Gastrocnemius medialis (tissue), 4 donors: ENCODE results near the gene RRM1. TPM values are rescaled to one million over a fixed set of nuclear protein-coding genes. Genes with fewer than 3 reads are reported as not detected.
"Not testable (repeated sequence)": the region's sequence is repeated elsewhere in the genome, so short reads cannot be mapped to it uniquely, and the experiment has no call there.

Source experiments
- ATAC-seq, 2 donors: fragments of 150-250 bp; one replicate each; pipeline ENCODE4 v1.9.1; 2016
- DNase-seq, 2 donors: peaks; one replicate each; pipeline ENCODE4 v3.0.0-alpha.2; 2019
- H3K27ac ChIP-seq, 4 donors: fragments of 200-600 bp; sonication (generic); 1 replicate in 1 of 4; 2 replicates in 3 of 4; pipeline ENCODE4 v1.5.1; 2016 to 2018; ENCODE audit warnings: mild to moderate bottlenecking in 2 of 4, moderate library complexity in 1 of 4
- H3K27me3 ChIP-seq, 3 donors: fragments of 200-600 bp; sonication (generic) in 2 of 3; 1 replicate in 1 of 3; 2 replicates in 2 of 3; pipeline versions ENCODE4 v1.5.1 to v1.6.0; 2016 to 2019; ENCODE audit warnings: mild to moderate bottlenecking in 1 of 3, moderate library complexity in 1 of 3
- H3K36me3 ChIP-seq, 2 donors: fragments of 200-600 bp; sonication (generic) in 1 of 2; one replicate each; pipeline ENCODE4 v1.5.1; 2017 to 2018
- H3K4me1 ChIP-seq, 2 donors: fragments of 200-600 bp; sonication (generic) in 1 of 2; one replicate each; pipeline ENCODE4 v1.5.1; 2016 to 2017; ENCODE audit warnings: mild to moderate bottlenecking in 2 of 2
- H3K4me3 ChIP-seq, 4 donors: fragments of 200-600 bp; sonication (generic) in 3 of 4; 1 replicate in 1 of 4; 2 replicates in 3 of 4; pipeline ENCODE4 v1.5.1; 2016 to 2019; ENCODE audit warnings: mild to moderate bottlenecking in 2 of 4
- H3K9me3 ChIP-seq, 3 donors: fragments of 200-600 bp; sonication (generic) in 2 of 3; 1 replicate in 1 of 3; 2 replicates in 2 of 3; pipeline ENCODE4 v1.5.1; 2016 to 2019
- CTCF ChIP-seq, 5 experiments: fragments of 450-650 bp in 3 of 5; fragments of 200-600 bp in 2 of 5; sonication (generic) in 2 of 5; IDR thresholded peaks in 4 of 5; conservative IDR thresholded peaks in 1 of 5; 1 replicate in 4 of 5; 2 replicates in 1 of 5; pipeline ENCODE4 v1.5.1; 2016 to 2019; ENCODE audit warnings: antibody characterized with exemption in 5 of 5, mild to moderate bottlenecking in 3 of 5, moderate library complexity in 3 of 5
- POLR2A ChIP-seq, 2 donors: fragments of 450-650 bp; IDR thresholded peaks; one replicate each; pipeline ENCODE4 v1.6.1; 2017; ENCODE audit warnings: antibody characterized with exemption in 2 of 2, mild to moderate bottlenecking in 2 of 2, moderate library complexity in 2 of 2
- in situ Hi-C, 4 donors: fragments of 200-750 bp; cut with MboI; loops; one replicate each; pipeline versions ENCODE4 v1.15.0 to v1.8.0; 2017; ENCODE audit warnings: low sequenced_read_pairs in 4 of 4
- intact Hi-C: fragments of 100-400 bp; cut with DNase I; formaldehyde crosslinking; loops from one replicate; pipeline ENCODE4 v1.15.1; 2023; ENCODE audit warnings: low total_unique reads
- total RNA-seq, 4 donors: library from RNA; depleted of rRNA; stranded (reverse); fragments of >200 nt; gene quantifications; one replicate each; pipeline versions ENCODE4 v1.1.0 to v1.2.3, GENCODE V29; 2016

The RRM1 gene
- total RNA-seq, 4 donors from 2014 or later, result 34.0 to 66.0 (median 37.8) TPM

- TF ChIP-seq POLR2A (IDR thresholded peaks at IDR 0.05) (no peak), CTCF (IDR thresholded peaks at IDR 0.05 in 4 of 5, conservative IDR thresholded peaks at IDR 0.05 in 1 of 5) (no peak)
- in situ Hi-C loops, result no loop called here
- Histone ChIP-seq H3K4me3 (no peak overlapping the region), H3K9me3 (no peaks in the 10 kb centered on the region), H3K36me3 (no peaks in the 10 kb centered on the region), H3K27me3 (no peaks in the 10 kb centered on the region), H3K27ac (no peak overlapping the region), H3K4me1 (no peaks in the 10 kb centered on the region)
- no peak for DNase-seq
- ATAC-seq, result no peak
- intact Hi-C loops, result no loop called here
Observed at GRCh38 chr11:4167292-4167691, 72.7 kb downstream of the RRM1 start.

GRCh38 chr11:4167758-4168157 is 73.2 kb downstream of the RRM1 start:
- no peaks in the 10 kb centered on the region for H3K27me3 ChIP-seq
- H3K36me3 ChIP-seq, result no peaks in the 10 kb centered on the region
- TF ChIP-seq CTCF (IDR thresholded peaks at IDR 0.05 in 4 of 5, conservative IDR thresholded peaks at IDR 0.05 in 1 of 5) (no peak), POLR2A (IDR thresholded peaks at IDR 0.05) (no peak)
- no peak overlapping the region for H3K4me3 ChIP-seq
- H3K27ac ChIP-seq, result no peak overlapping the region
- intact Hi-C loops (no loop called here), in situ Hi-C loops (no loop called here)
- no peak for ATAC-seq
- no peaks in the 10 kb centered on the region for H3K9me3 ChIP-seq
- DNase-seq, result no peak
- H3K4me1 ChIP-seq, result no peaks in the 10 kb centered on the region

- ATAC-seq, intact Hi-C loops, DNase-seq, H3K4me3 ChIP-seq, H3K9me3 ChIP-seq, in situ Hi-C loops, H3K27ac ChIP-seq, H3K36me3 ChIP-seq, H3K4me1 ChIP-seq, H3K27me3 ChIP-seq: not testable (repeated sequence)
Observed at GRCh38 chr11:4175620-4176350, 81.2 kb downstream of the RRM1 start.

- no peak for DNase-seq
- in situ Hi-C loops, result no loop called here
- H3K4me1 ChIP-seq, result no peaks in the 10 kb centered on the region
- H3K27me3 ChIP-seq, result no peaks in the 10 kb centered on the region
- TF ChIP-seq POLR2A (IDR thresholded peaks at IDR 0.05), result no peak
- no peak for ATAC-seq
- H3K4me3 ChIP-seq, result no peak overlapping the region
- intact Hi-C loops, result no loop called here
- H3K36me3 ChIP-seq, result no peaks in the 10 kb centered on the region
- no peaks in the 10 kb centered on the region for H3K9me3 ChIP-seq
- H3K27ac ChIP-seq, result no peak overlapping the region
Observed at GRCh38 chr11:4178813-4179662, 84.4 kb downstream of the RRM1 start.

GRCh38 chr11:4180441-4181183 is 86.0 kb downstream of the RRM1 start:
- H3K27ac ChIP-seq, result no peak overlapping the region
- in situ Hi-C loops (loop anchor here in 2 of 4 donors (5.0 kb wide), 1 partner anchor 312 kb away; no protein-coding TSS in a partner anchor), intact Hi-C loops (no loop called here)
- H3K9me3 ChIP-seq, result no peaks in the 10 kb centered on the region
- no peaks in the 10 kb centered on the region for H3K4me1 ChIP-seq
- DNase-seq (no peak), ATAC-seq (no peak)
- no peak overlapping the region for H3K4me3 ChIP-seq
- H3K36me3 ChIP-seq, result no peaks in the 10 kb centered on the region
- no peaks in the 10 kb centered on the region for H3K27me3 ChIP-seq
- TF ChIP-seq POLR2A (IDR thresholded peaks at IDR 0.05), result no peak
- TF ChIP-seq CTCF (IDR thresholded peaks at IDR 0.05 in 4 of 5, conservative IDR thresholded peaks at IDR 0.05 in 1 of 5), result no peak
